A549 (cell line): ENCODE results near the gene ATAD3A. TPM values are rescaled to one million over a fixed set of nuclear protein-coding genes. Genes with fewer than 3 reads are reported as not detected.

ENCODE experiments used
- ATAC-seq, 2 experiments: fragments of 200-7000 bp in 1 of 2; fragments of >200 bp in 1 of 2; cut with Nextera tagmentation in 1 of 2; cut with Tn5 transposase in 1 of 2; 3 replicates each; pipeline versions ENCODE4 v1.8.0 to v1.9.1; 2018 to 2020; ENCODE audit warnings: mild to moderate bottlenecking in 1 of 2, moderate library complexity in 1 of 2
- CTCF ChIA-PET: fragments of 300-600 bp; sonication (Branson Sonifier 250); formaldehyde crosslinking; extraction: SDS; loops from one replicate; lab custom pipeline; 2021; ENCODE audit warnings: antibody characterized with exemption, inconsistent platforms; lab: Yijun Ruan, JAX
- POLR2A ChIA-PET: fragments of 350-600 bp; formaldehyde crosslinking; extraction: SDS; loops from one replicate; lab custom pipeline; 2021; ENCODE audit warnings: antibody characterized with exemption, inconsistent platforms; lab: Yijun Ruan, JAX
- DNase-seq, 2 experiments: peaks; one replicate each; pipeline versions ENCODE4 v3.0.0 to v3.0.0-alpha.2; 2011 to 2016; ENCODE audit warnings: low read depth in 1 of 2, low spot score in 1 of 2
- FAIRE-seq: peaks from 2 replicates; lab custom pipeline; 2011; peaks lifted over from hg19 to GRCh38; lab: Jason Lieb, UNC
- H3K27ac ChIP-seq, 2 experiments: fragments of >200 bp; sonication (Bioruptor Twin); formaldehyde crosslinking; 3 replicates each; pipeline ENCODE4 v1.5.1; 2016 to 2017
- H3K4me1 ChIP-seq: fragments of >200 bp; sonication (Bioruptor Twin); formaldehyde crosslinking; 3 replicates; pipeline ENCODE4 v1.6.1; 2016
- H3K4me2 ChIP-seq: fragments of >200 bp; sonication (Bioruptor Twin); formaldehyde crosslinking; 3 replicates; pipeline ENCODE4 v1.6.1; 2016
- H3K4me3 ChIP-seq: fragments of >200 bp; sonication (Bioruptor Twin); formaldehyde crosslinking; 3 replicates; pipeline ENCODE4 v1.5.1; 2016
- H3K9me3 ChIP-seq: fragments of >200 bp; sonication (Bioruptor Twin); formaldehyde crosslinking; 3 replicates; pipeline ENCODE4 v1.6.1; 2016
- ATOH8 ChIP-seq: fragments of 250-450 bp; sonication (Bioruptor Pico); IDR thresholded peaks from 2 replicates; pipeline ENCODE4 v1.5.0; 2020; ENCODE audit warnings: low read depth, mild to moderate bottlenecking, moderate library complexity
- BCL3 ChIP-seq: fragments of >200 bp; sonication (Bioruptor Twin); formaldehyde crosslinking; IDR thresholded peaks from 3 replicates; pipeline ENCODE4 v1.6.1; 2016
- E2F6 ChIP-seq: IDR thresholded peaks from 2 replicates; pipeline ENCODE4 v1.6.1; 2012; ENCODE audit warnings: low read depth, borderline replicate concordance
- ELK1 ChIP-seq: fragments of 150-350 bp; IDR thresholded peaks from 2 replicates; pipeline ENCODE4 v1.6.1; 2014; ENCODE audit warnings: low read depth, mild to moderate bottlenecking, low read length
- ESRRA ChIP-seq: fragments of 150-350 bp; IDR thresholded peaks from 2 replicates; pipeline ENCODE4 v1.6.1; 2014; ENCODE audit warnings: mild to moderate bottlenecking, low read length, borderline replicate concordance
- FOSB ChIP-seq: fragments of 250-450 bp; sonication (Bioruptor Pico); IDR thresholded peaks from 2 replicates; pipeline ENCODE4 v1.5.0; 2020; ENCODE audit warnings: mild to moderate bottlenecking, moderate library complexity
- HEYL ChIP-seq: fragments of 250-450 bp; sonication (Bioruptor Pico); IDR thresholded peaks from 2 replicates; pipeline ENCODE4 v1.8.0; 2021; ENCODE audit warnings: mild to moderate bottlenecking, moderate library complexity
- HMGXB4 ChIP-seq: fragments of 250-450 bp; sonication (Bioruptor Pico); IDR thresholded peaks from 2 replicates; pipeline ENCODE4 v1.5.0; 2021; ENCODE audit warnings: mild to moderate bottlenecking, moderate library complexity, borderline replicate concordance
- JUN ChIP-seq, 2 experiments: fragments of >200 bp; sonication (Bioruptor Twin); formaldehyde crosslinking; IDR thresholded peaks; 2 replicates in 1 of 2; 3 replicates in 1 of 2; pipeline ENCODE4 v1.6.1; 2016 to 2017
- MAFK ChIP-seq: fragments of 450-650 bp; IDR thresholded peaks from 2 replicates; pipeline ENCODE4 v1.6.1; 2014; ENCODE audit not compliant: partially characterized antibody
- MAX ChIP-seq: IDR thresholded peaks from 2 replicates; pipeline ENCODE4 v1.6.1; 2012
- MYC ChIP-seq: IDR thresholded peaks from 2 replicates; pipeline ENCODE4 v1.6.1; 2012; ENCODE audit warnings: mild to moderate bottlenecking, inconsistent platforms, low read length, improper control_type of control experiment, borderline replicate concordance
- NFE2L2 ChIP-seq: fragments of 150-350 bp; conservative IDR thresholded peaks from 2 replicates; pipeline ENCODE4 v1.6.1; 2014; ENCODE audit warnings: low read length
- NR3C1 ChIP-seq: fragments of >200 bp; sonication (Bioruptor Twin); formaldehyde crosslinking; IDR thresholded peaks from 3 replicates; pipeline ENCODE4 v1.6.1; 2017
- PBX3 ChIP-seq: IDR thresholded peaks from 2 replicates; pipeline ENCODE4 v1.6.1; 2012
- POLR2A ChIP-seq: IDR thresholded peaks from 2 replicates; pipeline ENCODE4 v1.6.1; 2012; ENCODE audit warnings: mild to moderate bottlenecking, low read length
- RNF2 ChIP-seq: fragments of 200-600 bp; sonication (generic); IDR thresholded peaks from 2 replicates; pipeline ENCODE4 v1.6.1; 2016; ENCODE audit warnings: low read depth, mild to moderate bottlenecking, antibody characterized with exemption, moderate library complexity, borderline replicate concordance
- SMC3 ChIP-seq: fragments of >200 bp; sonication (Bioruptor Twin); formaldehyde crosslinking; IDR thresholded peaks from 3 replicates; pipeline ENCODE4 v1.6.1; 2018; ENCODE audit warnings: inconsistent platforms
- TP53 ChIP-seq: fragments of 250-450 bp; sonication (Bioruptor Pico); IDR thresholded peaks from 2 replicates; pipeline ENCODE4 v1.5.0; 2021; ENCODE audit warnings: mild to moderate bottlenecking, moderate library complexity
- ZNF302 ChIP-seq: fragments of 250-450 bp; sonication (Bioruptor Pico); IDR thresholded peaks from 2 replicates; pipeline ENCODE4 v1.9.0; 2021; ENCODE audit warnings: inconsistent platforms, mild to moderate bottlenecking, moderate library complexity
- WGBS: methylation state at CpG from one replicate; pipeline ENCODE4 v1.1.6; 2017; ENCODE audit errors: missing lambda C conversion rate; 5-methylcytosine and 5-hydroxymethylcytosine counted together
- polyA plus RNA-seq, 4 experiments: library from polyadenylated mRNA; depleted of rRNA in 3 of 4; stranded (reverse); fragments of >200 nt; fragmentation: RNase III in 1 of 4; extraction: RNeasy Plus Mini Kit Qiagen cat#74134 plus additional on column Dnase treatment in 1 of 4; gene quantifications; 2 replicates in 3 of 4; 3 replicates in 1 of 4; pipeline ENCODE4 v1.2.3, GENCODE V29; 2011 to 2017

Gene ATAD3A
- polyA plus RNA-seq, 2 of the 4 experiments (the other 2 are of a cell fraction) = 10.9 to 27.2 TPM

GRCh38 chr1:1487701-1488100 is 24.3 kb upstream of the ATAD3A start:
- TF ChIP-seq PBX3 (no peak), HMGXB4 (CRISPR knock-in tag) (no peak), POLR2A (no peak), MAFK (no peak), MYC (no peak)
- POLR2A ChIA-PET = no interaction called here
- FAIRE-seq (no peak), ATAC-seq (no peak), DNase-seq (no peak)
- CTCF ChIA-PET = no interaction called here
- no peak overlapping the region for H3K27ac ChIP-seq
- H3K4me1 ChIP-seq = no peaks in the 10 kb centered on the region
- WGBS = no CpG with 5 or more reads among the region's 18 CpGs
- H3K4me2 ChIP-seq = no peak overlapping the region
- no peak overlapping the region for H3K4me3 ChIP-seq
- no peaks in the 10 kb centered on the region for H3K9me3 ChIP-seq

- ChIA-PET POLR2A (no interaction called here), CTCF (no interaction called here)
- DNase-seq (no peak), FAIRE-seq (no peak), ATAC-seq (no peak)
- H3K9me3 ChIP-seq = no peaks in the 10 kb centered on the region
- WGBS = no CpG with 5 or more reads among the region's 16 CpGs
- H3K4me3 ChIP-seq = no peak overlapping the region
- H3K27ac ChIP-seq = no peak overlapping the region
- TF ChIP-seq NR3C1 (no peak), ELK1 (no peak), TP53 (CRISPR knock-in tag) (no peak), SMC3 (no peak), ESRRA (no peak), JUN (IDR thresholded peaks at IDR 0.05) (no peak), BCL3 (no peak), FOSB (CRISPR knock-in tag) (no peak), RNF2 (no peak), MYC (no peak), HEYL (CRISPR knock-in tag) (no peak), MAX (no peak), ATOH8 (no peak), NFE2L2 (no peak), ZNF302 (CRISPR knock-in tag) (no peak), E2F6 (no peak)
- no peak overlapping the region for H3K4me2 ChIP-seq
- H3K4me1 ChIP-seq = no peaks in the 10 kb centered on the region
Observed at GRCh38 chr1:1489231-1489630, 22.7 kb upstream of the ATAD3A start.
